D721Med (cell line): ENCODE results near the gene PRR22.

Experiments used
- DNase-seq: peaks from one replicate; pipeline ENCODE4 v3.0.0; 2011; ENCODE audit warnings: low spot score; ENCODE audit not compliant: insufficient read length
- FAIRE-seq: peaks from 2 replicates; lab custom pipeline; 2011; peaks lifted over from hg19 to GRCh38; lab: Jason Lieb, UNC
- CTCF ChIP-seq: IDR thresholded peaks from 2 replicates; pipeline ENCODE4 v1.5.1; 2012; ENCODE audit warnings: mild to moderate bottlenecking, control low read depth; ENCODE audit not compliant: insufficient read depth; ENCODE audit errors: missing control alignments

PRR22 gene

GRCh38 chr19:5774921-5775320 lies 9.6 kb downstream of the PRR22 start:
- FAIRE-seq (no peak), DNase-seq (no peak)
- no peak for TF ChIP-seq CTCF

DNA sequence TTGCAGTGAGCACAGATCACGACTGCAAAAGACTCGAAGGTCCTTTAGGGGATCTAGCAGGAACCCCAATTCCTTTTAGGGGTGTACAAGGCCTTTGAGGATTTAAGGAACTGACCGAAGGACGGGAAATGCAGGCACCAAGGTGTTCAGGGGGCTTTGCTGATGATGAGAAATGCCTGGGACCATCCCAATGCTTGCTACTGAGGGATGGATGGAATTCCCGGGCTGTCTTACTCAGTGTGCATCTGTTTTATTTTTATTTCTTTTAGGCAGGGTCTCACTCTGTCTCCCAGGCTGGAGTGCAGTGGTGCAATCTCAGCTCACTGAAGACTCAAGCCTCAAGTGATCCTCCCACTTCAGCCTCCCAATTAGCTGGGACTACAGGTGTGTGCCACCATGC lies 11.3 kb downstream of the PRR22 start:
- no peak for DNase-seq
- no peak for FAIRE-seq
- TF ChIP-seq CTCF, result no peak

DNA sequence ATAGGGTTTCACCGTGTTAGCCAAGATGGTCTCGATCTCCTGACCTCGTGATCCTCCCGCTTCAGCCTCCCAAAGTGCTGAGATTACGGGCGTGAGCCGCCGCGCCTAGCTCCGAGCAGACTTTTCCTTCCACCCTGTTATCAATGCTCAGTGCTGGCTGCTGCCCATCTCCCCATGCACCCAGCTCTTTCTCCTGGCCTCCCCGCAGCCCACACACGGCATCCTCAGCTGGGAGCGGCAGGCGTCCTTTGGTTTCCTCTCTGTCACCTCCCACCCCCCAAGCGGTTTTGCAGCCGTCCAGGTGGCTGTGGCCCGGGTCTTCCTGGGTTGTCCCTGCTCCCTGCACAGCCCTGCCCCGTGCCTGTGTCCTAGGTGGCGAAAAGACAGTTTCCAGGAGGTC lies 12.1 kb downstream of the PRR22 start:
- FAIRE-seq, result no peak

DNA sequence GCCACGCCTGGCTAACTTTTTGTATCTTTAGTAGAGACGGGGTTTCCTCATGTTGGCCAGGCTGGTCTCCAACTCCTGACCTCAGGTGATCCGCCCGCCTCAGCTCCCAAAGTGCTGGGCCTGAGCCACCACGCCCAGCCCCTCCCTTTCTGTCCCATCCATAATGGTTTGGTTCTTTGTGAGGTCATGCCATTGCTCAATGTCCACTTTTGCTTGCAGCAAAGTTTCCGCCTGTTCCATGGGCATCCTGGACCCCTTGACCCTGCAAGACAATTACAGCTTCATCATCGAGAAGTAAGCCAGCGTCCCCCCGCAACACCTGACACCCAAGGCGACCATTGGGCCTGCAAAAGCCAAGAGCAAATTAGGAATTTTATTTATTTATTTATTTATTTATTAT lies 16.6 kb downstream of the PRR22 start:
- FAIRE-seq (no peak), DNase-seq (no peak)
- TF ChIP-seq CTCF, result no peak

More for the DNA sequence above, 12.1 kb downstream of the PRR22 start:
- TF ChIP-seq CTCF, result no peak
- DNase-seq, result no peak

GRCh38 chr19:5765220-5765619 lies 19.3 kb downstream of the PRR22 start:
- DNase-seq, result no peak
- TF ChIP-seq CTCF, result no peak
- no peak for FAIRE-seq

GRCh38 chr19:5762608-5763217 lies 21.8 kb downstream of the PRR22 start:
- TF ChIP-seq CTCF, result no peak
- FAIRE-seq, result no peak
- DNase-seq, result no peak

- FAIRE-seq (no peak), DNase-seq (no peak)
- TF ChIP-seq CTCF, result no peak
Measured at GRCh38 chr19:5753743-5754142, 30.8 kb downstream of the PRR22 start.
